GOT3 (cell line): ENCODE measurements around the gene MAPKAPK3.

ENCODE experiments used
- DNase-seq: peaks from one replicate; lab custom pipeline; 2025; ENCODE audit warnings: mixed read lengths; lab: John Stamatoyannopoulos, UW

Gene MAPKAPK3

GRCh38 chr3:50617096-50617791 lies at the start of gene MAPKAPK3:
Gene MAPKAPK3 (plus strand): TSS chr3:50617151. CDS start chr3:50617566, 415 bp downstream.
- DNase-seq, result no peak

- DNase-seq, result peak; percentile 78
Measured at GRCh38 chr3:50567386-50568167, 49.4 kb upstream of the MAPKAPK3 start, which contains the start of gene C3orf18. Gene C3orf18 (minus strand): TSS chr3:50567747. CDS start chr3:50565699, 2,048 bp downstream.

- DNase-seq, result peak; percentile 94
Measured at GRCh38 chr3:50568947-50569749, 47.8 kb upstream of the MAPKAPK3 start, which contains the start of gene HEMK1. Gene HEMK1 (plus strand): TSS chr3:50569522. CDS start chr3:50571105, 1,583 bp downstream.

- no peak for DNase-seq
Measured at GRCh38 chr3:50570508-50571279, 46.3 kb upstream of the MAPKAPK3 start.

- no peak for DNase-seq
Measured at GRCh38 chr3:50571486-50571885, 45.5 kb upstream of the MAPKAPK3 start.

- DNase-seq, result peak; percentile 46
Measured at GRCh38 chr3:50572158-50572557, 44.8 kb upstream of the MAPKAPK3 start.

- no peak for DNase-seq
Measured at GRCh38 chr3:50572801-50573371, 44.1 kb upstream of the MAPKAPK3 start.

- DNase-seq, result no peak
Measured at GRCh38 chr3:50573566-50574443, 43.1 kb upstream of the MAPKAPK3 start.

GRCh38 chr3:50574444-50574831 lies 42.5 kb upstream of the MAPKAPK3 start:
- DNase-seq, result no peak

- no peak for DNase-seq
Measured at GRCh38 chr3:50575372-50575771, 41.6 kb upstream of the MAPKAPK3 start.

- no peak for DNase-seq
Measured at GRCh38 chr3:50577348-50577747, 39.6 kb upstream of the MAPKAPK3 start.

- DNase-seq, result no peak
Measured at GRCh38 chr3:50580683-50581458, 36.1 kb upstream of the MAPKAPK3 start.

- DNase-seq, result no peak
Measured at GRCh38 chr3:50581459-50581842, 35.5 kb upstream of the MAPKAPK3 start.

GRCh38 chr3:50582083-50582482 lies 34.9 kb upstream of the MAPKAPK3 start:
- DNase-seq, result no peak

- no peak for DNase-seq
Measured at GRCh38 chr3:50583897-50584296, 33.1 kb upstream of the MAPKAPK3 start.

GRCh38 chr3:50584391-50584790 lies 32.6 kb upstream of the MAPKAPK3 start:
- DNase-seq, result no peak

GRCh38 chr3:50585919-50586762 lies 30.8 kb upstream of the MAPKAPK3 start:
- no peak for DNase-seq

GRCh38 chr3:50586763-50587070 lies 30.2 kb upstream of the MAPKAPK3 start:
- no peak for DNase-seq

- no peak for DNase-seq
Measured at GRCh38 chr3:50587373-50587772, 29.6 kb upstream of the MAPKAPK3 start.
